ENCODE measurements around the gene GALNT17.

Gene GALNT17

GRCh38 chr7:71753956-71754664 is 622.2 kb downstream of the GALNT17 start:
- DNase-seq, result no peak

DNA sequence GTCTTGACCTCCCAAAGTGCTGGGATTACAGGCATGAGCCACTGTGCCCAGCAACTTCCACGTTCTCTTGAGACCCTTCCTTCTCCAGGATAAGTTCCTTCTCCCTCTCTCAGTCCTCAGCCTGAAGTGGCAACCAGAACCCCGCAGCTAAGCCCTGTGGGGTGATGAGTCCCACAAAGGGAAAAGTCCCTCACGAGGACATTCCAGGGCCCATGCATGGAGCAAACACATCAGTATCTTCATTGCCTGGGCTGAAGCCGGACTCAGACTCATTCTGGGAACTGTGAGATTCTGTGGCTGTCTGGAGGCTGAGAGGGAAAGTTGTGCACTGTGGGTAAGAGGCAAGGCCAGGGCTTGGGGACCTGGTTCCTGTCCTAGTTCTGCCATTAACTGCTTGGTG is 622.9 kb downstream of the GALNT17 start:
- DNase-seq, result no peak

DNA sequence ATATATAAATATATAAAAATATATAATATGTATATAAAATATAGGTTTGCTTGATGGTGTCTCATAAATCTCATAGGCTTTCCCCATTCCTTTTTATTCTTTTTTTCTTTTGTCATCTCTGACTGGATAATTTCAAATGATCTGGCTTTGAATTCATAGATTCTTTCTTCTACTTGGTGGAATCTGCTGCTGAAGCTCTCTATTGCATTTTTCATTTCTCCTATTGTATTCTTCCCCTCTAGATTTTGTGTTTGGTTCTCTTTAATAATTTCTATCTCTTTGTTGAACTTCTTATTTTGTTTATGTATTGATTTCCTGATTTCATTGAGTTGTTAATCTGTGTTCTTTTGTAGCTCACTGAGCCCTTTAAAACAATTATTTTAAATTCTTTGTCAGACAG is 629.4 kb downstream of the GALNT17 start:
- DNase-seq, result no peak

Data from stimulated activated CD4-positive, alpha-beta T cell treated with anti-CD3 and anti-CD28 coated beads, Interleukin-2, amount 100 ng/mL, for 24 hours (primary cell).